Endothelial cell (in vitro differentiated cells): ENCODE results near the gene P2RY2. TPM values are rescaled to one million over a fixed set of nuclear protein-coding genes. Genes with fewer than 3 reads are reported as not detected.

Experiments used
- DNase-seq: peaks from one replicate; pipeline ENCODE4 v3.0.0; 2021; ENCODE audit warnings: low spot score
- H3K27ac Mint-ChIP-seq: one replicate; pipeline ENCODE4 v1.8.0; 2021; ENCODE audit warnings: mixed read lengths, inconsistent platforms; ENCODE audit not compliant: unreplicated experiment
- H3K27me3 Mint-ChIP-seq: one replicate; pipeline ENCODE4 v1.8.0; 2021; ENCODE audit warnings: mild to moderate bottlenecking, moderate library complexity, mixed read lengths, inconsistent platforms; ENCODE audit not compliant: unreplicated experiment
- H3K36me3 Mint-ChIP-seq: one replicate; pipeline ENCODE4 v1.8.0; 2021; ENCODE audit warnings: mild to moderate bottlenecking, low read depth, mixed read lengths, inconsistent platforms; ENCODE audit not compliant: unreplicated experiment
- H3K4me1 Mint-ChIP-seq: one replicate; pipeline ENCODE4 v1.8.0; 2021; ENCODE audit warnings: mild to moderate bottlenecking, mixed read lengths, inconsistent platforms; ENCODE audit not compliant: unreplicated experiment
- H3K4me3 Mint-ChIP-seq: one replicate; pipeline ENCODE4 v1.8.0; 2021; ENCODE audit warnings: mild to moderate bottlenecking, mixed read lengths, inconsistent platforms; ENCODE audit not compliant: unreplicated experiment
- H3K9me3 Mint-ChIP-seq: one replicate; pipeline ENCODE4 v1.8.0; 2021; ENCODE audit warnings: mixed read lengths, inconsistent platforms; ENCODE audit not compliant: unreplicated experiment
- total RNA-seq: library from RNA; stranded (reverse); fragmentation: NEBNext Ultra II Directional; extraction: Animal tissue kit (Norgen Biotek cat#: 25700); gene quantifications from one replicate; pipeline ENCODE4 v1.2.1, GENCODE V29; 2021; ENCODE audit not compliant: unreplicated experiment
- TF ChIP-seq, protein P1 (sequence below): fragments of 200-600 bp; sonication (generic); IDR thresholded peaks from one replicate; pipeline ENCODE4 v1.5.0; 2021; ENCODE audit warnings: antibody characterized with exemption; ENCODE audit not compliant: unreplicated experiment

Gene P2RY2
- total RNA-seq, 1 donor from 2014 or later: 0.10 TPM

DNA sequence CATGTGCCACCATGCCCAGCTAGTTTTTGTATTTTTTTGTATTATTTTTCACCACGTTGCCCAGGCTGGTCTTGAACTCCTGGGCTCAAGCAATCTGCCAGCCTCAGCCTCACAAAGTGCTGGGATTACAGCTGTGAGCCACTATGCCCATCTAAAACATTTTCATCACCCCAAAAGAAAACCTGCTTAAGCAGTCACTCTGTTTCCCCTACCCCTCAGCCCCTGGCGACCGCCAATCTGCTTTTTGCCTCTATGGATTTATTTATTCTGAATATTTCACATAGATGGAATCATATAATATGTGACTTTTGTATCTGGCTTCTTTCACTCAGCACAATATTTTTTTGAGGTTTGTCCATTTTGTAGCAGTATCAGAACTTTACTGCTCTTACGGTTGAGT, 18.6 kb upstream of the P2RY2 start:
- H3K9me3 Mint-ChIP-seq: no peaks in the 10 kb centered on the region
- DNase-seq: no peak
- H3K27ac Mint-ChIP-seq: no peak overlapping the region
- H3K36me3 Mint-ChIP-seq: no peaks in the 10 kb centered on the region
- H3K4me3 Mint-ChIP-seq: no peak overlapping the region
- no peaks in the 10 kb centered on the region for H3K4me1 Mint-ChIP-seq
- TF ChIP-seq, protein P1, sequence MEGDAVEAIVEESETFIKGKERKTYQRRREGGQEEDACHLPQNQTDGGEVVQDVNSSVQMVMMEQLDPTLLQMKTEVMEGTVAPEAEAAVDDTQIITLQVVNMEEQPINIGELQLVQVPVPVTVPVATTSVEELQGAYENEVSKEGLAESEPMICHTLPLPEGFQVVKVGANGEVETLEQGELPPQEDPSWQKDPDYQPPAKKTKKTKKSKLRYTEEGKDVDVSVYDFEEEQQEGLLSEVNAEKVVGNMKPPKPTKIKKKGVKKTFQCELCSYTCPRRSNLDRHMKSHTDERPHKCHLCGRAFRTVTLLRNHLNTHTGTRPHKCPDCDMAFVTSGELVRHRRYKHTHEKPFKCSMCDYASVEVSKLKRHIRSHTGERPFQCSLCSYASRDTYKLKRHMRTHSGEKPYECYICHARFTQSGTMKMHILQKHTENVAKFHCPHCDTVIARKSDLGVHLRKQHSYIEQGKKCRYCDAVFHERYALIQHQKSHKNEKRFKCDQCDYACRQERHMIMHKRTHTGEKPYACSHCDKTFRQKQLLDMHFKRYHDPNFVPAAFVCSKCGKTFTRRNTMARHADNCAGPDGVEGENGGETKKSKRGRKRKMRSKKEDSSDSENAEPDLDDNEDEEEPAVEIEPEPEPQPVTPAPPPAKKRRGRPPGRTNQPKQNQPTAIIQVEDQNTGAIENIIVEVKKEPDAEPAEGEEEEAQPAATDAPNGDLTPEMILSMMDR: no peak
- peaks cover 7% of the 10 kb centered on the region for H3K27me3 Mint-ChIP-seq

DNA sequence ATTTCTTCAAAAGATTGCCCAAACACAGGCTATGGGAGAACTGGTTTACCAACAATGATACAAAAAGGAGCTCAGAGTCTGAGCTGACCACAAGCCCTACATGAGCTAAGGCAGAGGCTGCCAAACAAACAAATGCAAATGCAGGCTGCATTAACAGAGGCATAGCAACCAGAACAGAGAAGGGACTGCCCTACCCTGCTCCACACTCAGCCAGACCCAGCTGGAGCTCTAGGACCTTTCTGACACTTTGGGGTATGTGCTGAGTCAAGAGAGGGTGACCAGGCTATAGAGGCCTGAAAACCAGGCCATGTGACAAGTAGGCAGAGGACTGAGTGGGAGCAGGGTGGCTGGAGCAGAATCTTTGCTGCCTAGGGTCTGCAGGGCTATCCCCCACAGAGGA, 17.8 kb upstream of the P2RY2 start:
- no peaks in the 10 kb centered on the region for H3K36me3 Mint-ChIP-seq
- H3K4me1 Mint-ChIP-seq: peaks cover 4% of the 10 kb centered on the region
- DNase-seq: no peak
- peaks cover 7% of the 10 kb centered on the region for H3K27me3 Mint-ChIP-seq
- H3K27ac Mint-ChIP-seq: no peak overlapping the region
- TF ChIP-seq, protein P1: no peak
- H3K4me3 Mint-ChIP-seq: no peak overlapping the region
- no peaks in the 10 kb centered on the region for H3K9me3 Mint-ChIP-seq

DNA sequence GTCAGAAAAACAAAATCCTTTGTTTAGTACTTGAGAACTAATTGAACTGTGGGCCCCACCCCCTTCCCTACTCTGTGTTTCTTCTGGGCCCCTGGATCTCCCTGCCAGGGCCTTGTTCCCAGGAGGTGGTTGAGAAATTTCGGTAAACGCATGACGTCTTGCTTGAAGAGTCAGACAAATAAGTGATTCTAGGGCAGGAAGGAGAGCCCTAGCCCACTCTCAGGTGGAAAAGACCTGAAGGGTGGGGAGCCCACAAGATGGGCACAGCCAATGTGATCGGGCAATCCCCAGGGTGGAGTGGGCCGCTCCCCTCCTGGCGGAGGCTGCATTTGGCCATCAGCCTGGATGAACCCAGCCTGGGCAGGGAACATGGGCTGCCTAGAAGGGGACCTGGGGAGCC, 16.8 kb upstream of the P2RY2 start:
- no peaks in the 10 kb centered on the region for H3K9me3 Mint-ChIP-seq
- no peaks in the 10 kb centered on the region for H3K36me3 Mint-ChIP-seq
- peaks cover 6% of the 10 kb centered on the region for H3K4me1 Mint-ChIP-seq
- H3K4me3 Mint-ChIP-seq: no peak overlapping the region
- H3K27me3 Mint-ChIP-seq: peaks cover 7% of the 10 kb centered on the region
- no peak overlapping the region for H3K27ac Mint-ChIP-seq
- TF ChIP-seq, protein P1: no peak
- no peak for DNase-seq

DNA sequence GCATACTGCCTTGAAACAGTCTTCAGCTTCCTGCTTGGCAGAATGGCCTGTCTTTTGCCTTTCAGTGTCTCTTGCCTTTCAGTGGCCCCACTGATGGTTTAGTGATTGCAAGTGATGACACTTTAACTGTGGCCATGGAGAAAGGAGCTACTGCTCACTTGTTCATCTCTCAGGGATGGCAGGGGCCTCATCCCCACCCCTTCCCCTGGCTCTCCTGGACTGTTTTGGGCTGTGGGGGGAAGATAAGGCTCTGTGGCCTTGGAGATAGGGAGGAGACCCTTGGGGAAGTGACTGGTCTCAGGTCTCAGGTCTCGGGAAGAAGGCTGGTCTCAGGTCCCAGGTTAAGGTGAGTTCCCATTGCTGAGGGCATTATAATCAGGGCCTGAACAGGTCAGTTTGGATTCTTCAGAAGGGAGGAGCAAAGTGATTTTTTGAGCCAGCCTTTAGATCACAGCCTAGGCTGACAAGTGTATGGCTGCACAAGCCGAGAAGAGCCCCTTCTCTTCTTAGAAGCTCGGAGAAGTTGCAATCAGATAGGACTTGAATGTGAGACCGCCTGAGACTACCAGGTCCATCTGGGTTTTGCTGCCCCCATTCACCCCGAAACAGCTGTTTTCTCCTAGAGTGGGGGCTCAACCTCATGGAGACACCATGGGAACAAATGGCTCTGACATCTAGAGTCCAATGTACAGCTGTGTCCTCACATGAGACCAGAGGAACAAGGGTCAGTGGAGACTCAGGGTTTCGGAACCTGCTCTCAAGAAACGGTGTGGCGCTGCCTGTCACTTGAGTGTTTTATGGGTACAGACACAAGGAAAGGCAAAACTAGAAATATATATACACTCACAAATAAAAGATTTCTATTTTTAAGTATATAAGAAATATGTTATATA, 15.9 kb upstream of the P2RY2 start:
- Mint-ChIP-seq H3K4me3 (no peak overlapping the region), H3K27me3 (peaks cover 9% of the 10 kb centered on the region), H3K9me3 (no peaks in the 10 kb centered on the region), H3K27ac (no peak overlapping the region), H3K36me3 (no peaks in the 10 kb centered on the region), H3K4me1 (peaks cover 6% of the 10 kb centered on the region)
- DNase-seq: no peak
- TF ChIP-seq, protein P1: no peak

DNA sequence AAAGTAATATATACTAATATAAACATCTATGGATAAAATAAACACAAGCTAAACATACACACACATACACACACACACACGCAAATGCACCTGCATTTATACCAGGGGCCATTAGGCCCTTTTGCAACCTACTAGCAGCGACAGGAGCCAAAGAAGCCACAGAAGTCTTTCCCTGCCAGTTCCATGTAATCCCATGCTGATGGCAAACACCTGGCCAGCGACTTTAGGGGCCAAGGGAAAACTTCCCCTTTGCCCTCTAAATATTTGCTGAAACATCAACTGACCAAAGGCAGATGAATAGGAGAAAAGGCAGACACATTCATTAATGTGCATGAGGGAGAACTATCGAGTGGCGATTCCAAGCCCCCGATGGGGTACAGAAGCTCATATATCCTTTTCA, 14.8 kb upstream of the P2RY2 start:
- Mint-ChIP-seq H3K4me1 (peaks cover 6% of the 10 kb centered on the region), H3K27ac (no peak overlapping the region), H3K27me3 (peaks cover 9% of the 10 kb centered on the region), H3K36me3 (no peaks in the 10 kb centered on the region), H3K4me3 (no peak overlapping the region), H3K9me3 (no peaks in the 10 kb centered on the region)
- TF ChIP-seq, protein P1: no peak
- no peak for DNase-seq
